Upper lobe of left lung (tissue), 4 donors: ENCODE data around the gene KCNAB1.

Experiments
- CTCF ChIP-seq, 6 experiments: fragments of 450-650 bp in 4 of 6; fragments of 200-600 bp in 2 of 6; sonication (generic) in 2 of 6; IDR thresholded peaks; one replicate each; pipeline ENCODE4 v1.5.1; 2016 to 2019; ENCODE audit warnings: antibody characterized with exemption in 6 of 6
- EP300 ChIP-seq, 4 donors: sonication (generic); formaldehyde crosslinking; IDR thresholded peaks; one replicate each; pipeline ENCODE4 v1.5.1; 2017; ENCODE audit warnings: antibody characterized with exemption in 4 of 4, control low read depth in 2 of 4
- POLR2A ChIP-seq, 4 donors: fragments of 450-650 bp; IDR thresholded peaks; one replicate each; pipeline ENCODE4 v1.5.1; 2016 to 2017; ENCODE audit warnings: antibody characterized with exemption in 4 of 4, mild to moderate bottlenecking in 2 of 4
- POLR2AphosphoS5 ChIP-seq, 2 donors: sonication (generic); formaldehyde crosslinking; IDR thresholded peaks; one replicate each; pipeline ENCODE4 v1.5.1; 2017; ENCODE audit warnings: antibody characterized with exemption in 2 of 2

GRCh38 chr3:156126467-156126866, 6.1 kb downstream of the KCNAB1 start:
- TF ChIP-seq CTCF (IDR thresholded peaks at IDR 0.05) = no peak
- no peak for TF ChIP-seq POLR2A (IDR thresholded peaks at IDR 0.05)
- no peak for TF ChIP-seq POLR2AphosphoS5 (IDR thresholded peaks at IDR 0.05)
- no peak for TF ChIP-seq EP300 (IDR thresholded peaks at IDR 0.05)
